ENCODE measurements around the gene ITGBL1.

DNA sequence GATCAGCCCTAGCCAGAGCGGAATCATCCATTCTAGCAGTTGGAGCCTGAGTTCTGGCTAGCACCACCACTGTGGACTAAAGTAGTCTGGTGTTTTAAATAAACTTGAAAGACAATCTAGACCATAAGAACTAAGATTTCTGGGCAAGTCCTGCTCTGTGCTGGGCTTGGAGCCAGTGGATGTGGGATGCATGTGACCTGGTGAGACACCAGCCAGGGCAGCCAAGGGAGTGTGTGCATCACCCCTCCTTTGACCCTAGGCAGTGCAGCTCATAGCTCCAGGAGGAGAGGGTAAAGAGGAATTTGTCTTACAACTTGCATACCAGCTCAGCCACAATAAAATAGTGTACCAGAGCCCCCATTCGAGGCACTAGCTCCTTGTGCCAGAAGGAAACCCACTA lies 21.0 kb downstream of the ITGBL1 start:
- TF ChIP-seq, protein P1, sequence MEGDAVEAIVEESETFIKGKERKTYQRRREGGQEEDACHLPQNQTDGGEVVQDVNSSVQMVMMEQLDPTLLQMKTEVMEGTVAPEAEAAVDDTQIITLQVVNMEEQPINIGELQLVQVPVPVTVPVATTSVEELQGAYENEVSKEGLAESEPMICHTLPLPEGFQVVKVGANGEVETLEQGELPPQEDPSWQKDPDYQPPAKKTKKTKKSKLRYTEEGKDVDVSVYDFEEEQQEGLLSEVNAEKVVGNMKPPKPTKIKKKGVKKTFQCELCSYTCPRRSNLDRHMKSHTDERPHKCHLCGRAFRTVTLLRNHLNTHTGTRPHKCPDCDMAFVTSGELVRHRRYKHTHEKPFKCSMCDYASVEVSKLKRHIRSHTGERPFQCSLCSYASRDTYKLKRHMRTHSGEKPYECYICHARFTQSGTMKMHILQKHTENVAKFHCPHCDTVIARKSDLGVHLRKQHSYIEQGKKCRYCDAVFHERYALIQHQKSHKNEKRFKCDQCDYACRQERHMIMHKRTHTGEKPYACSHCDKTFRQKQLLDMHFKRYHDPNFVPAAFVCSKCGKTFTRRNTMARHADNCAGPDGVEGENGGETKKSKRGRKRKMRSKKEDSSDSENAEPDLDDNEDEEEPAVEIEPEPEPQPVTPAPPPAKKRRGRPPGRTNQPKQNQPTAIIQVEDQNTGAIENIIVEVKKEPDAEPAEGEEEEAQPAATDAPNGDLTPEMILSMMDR (IDR thresholded peaks at IDR 0.05) = no peak
- TF ChIP-seq EZH2 (IDR thresholded peaks at IDR 0.05; ENCODE audit: borderline replicate concordance, insufficient read depth, low read depth, low read length, poor library complexity, severe bottlenecking) = no peak

Data from B cell (primary cell).